Islet precursor cell (in vitro differentiated cells): ENCODE results near the gene PI4KB.
"Not testable (repeated sequence)": the region's sequence is repeated elsewhere in the genome, so short reads cannot be mapped to it uniquely, and the experiment has no call there.

Experiments
- DNase-seq: peaks from one replicate; pipeline ENCODE4 v3.0.0-alpha.2; 2018

Gene PI4KB

DNA sequence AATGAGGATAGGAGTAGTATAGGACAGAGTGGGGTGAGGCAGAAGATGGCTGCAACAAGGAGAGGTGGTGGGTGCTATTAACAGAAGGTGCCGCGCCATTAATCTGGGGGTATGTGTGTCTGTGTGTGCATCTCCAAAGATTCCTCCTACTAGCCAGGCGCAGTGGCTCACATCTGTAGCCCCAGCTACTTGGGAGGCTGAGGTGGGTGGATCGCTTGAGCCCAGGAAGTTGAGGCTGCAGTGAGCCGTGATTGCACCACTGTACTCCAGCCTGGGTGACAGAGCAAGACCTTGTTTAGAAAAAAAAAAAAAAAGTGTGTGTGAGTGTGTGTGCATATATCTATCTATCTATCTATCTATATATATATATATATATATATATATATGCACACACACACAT, 51.9 kb downstream of the PI4KB start:
- DNase-seq: not testable (repeated sequence)

DNA sequence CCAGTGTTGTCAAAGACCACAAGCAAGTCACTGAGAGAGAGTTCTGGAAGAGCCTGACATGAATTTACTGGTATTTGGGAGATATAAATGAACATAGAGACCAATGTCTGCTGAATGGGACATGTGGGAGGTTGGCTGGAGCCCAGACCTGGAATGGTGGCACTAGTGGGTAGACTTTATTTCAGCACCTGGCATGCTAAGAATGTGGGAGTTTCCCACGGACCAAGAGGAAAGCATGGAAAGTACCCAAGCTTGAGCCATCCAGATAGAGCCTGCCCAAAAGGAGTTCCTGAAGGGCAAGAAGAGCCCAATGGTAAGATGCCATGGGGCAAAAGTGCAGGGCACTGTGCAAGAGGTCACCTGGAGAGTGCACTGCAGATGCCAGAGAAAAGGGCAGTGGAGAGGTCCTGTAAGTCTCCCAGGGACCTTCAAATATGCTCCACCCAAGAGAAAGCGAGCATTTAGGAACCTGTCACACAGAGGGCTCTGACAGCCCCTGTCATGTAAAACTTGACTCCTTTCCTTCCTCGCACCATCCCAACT, 53.2 kb downstream of the PI4KB start:
- DNase-seq: no peak

DNA sequence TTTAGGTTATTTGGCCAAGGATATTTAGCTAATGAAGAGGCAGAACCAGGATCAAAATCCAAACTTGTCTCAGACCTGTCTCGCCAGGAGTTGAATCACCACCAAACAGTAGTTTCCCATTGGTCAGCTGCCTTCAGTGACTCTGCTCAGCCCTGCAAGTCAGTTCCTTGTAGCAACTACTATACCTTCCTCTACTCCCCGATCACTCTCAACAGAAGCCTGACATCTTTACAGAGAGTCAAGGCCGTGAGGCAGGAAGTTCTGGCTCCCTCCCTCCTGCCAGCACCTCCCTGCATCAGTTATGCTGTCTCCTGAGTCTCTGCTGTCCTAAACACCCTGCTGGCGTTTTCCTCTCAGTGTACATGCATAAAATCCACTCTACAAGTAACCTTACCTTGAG, 59.5 kb downstream of the PI4KB start:
- DNase-seq: no peak

DNA sequence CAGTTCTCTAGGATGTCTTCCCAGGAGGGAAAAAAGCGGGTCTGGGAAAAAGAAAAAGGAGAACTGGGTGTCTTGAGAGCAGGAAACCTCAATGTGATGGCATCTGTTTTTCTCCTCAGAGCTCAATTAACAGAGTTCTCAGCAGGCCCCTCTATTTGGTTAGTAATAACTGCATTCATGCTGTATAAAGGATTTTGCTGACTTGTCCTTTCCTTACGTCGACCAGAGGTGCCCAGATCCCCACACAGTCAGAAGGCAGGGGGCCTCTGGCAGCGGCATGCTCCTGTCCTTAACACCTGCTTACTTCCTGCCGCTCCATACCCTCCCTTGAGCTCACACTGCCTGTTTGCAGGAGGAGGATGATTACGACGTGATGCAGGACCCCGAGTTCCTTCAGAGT, 60.4 kb downstream of the PI4KB start:
- DNase-seq: no peak

DNA sequence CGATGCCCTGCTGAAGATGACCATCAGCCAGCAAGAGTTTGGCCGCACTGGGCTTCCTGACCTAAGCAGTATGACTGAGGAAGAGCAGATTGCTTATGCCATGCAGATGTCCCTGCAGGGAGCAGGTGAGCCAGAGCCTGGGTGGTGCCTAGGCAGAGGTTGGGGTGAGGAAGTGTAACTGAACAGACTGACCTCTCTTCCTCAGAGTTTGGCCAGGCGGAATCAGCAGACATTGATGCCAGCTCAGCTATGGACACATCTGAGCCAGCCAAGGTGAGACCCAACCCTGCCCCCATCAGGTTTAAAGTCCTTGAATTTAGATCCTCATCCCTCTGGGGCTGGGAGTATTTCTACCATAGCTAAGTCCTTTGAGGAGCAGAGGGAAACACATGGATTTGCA, 60.9 kb downstream of the PI4KB start:
- no peak for DNase-seq

DNA sequence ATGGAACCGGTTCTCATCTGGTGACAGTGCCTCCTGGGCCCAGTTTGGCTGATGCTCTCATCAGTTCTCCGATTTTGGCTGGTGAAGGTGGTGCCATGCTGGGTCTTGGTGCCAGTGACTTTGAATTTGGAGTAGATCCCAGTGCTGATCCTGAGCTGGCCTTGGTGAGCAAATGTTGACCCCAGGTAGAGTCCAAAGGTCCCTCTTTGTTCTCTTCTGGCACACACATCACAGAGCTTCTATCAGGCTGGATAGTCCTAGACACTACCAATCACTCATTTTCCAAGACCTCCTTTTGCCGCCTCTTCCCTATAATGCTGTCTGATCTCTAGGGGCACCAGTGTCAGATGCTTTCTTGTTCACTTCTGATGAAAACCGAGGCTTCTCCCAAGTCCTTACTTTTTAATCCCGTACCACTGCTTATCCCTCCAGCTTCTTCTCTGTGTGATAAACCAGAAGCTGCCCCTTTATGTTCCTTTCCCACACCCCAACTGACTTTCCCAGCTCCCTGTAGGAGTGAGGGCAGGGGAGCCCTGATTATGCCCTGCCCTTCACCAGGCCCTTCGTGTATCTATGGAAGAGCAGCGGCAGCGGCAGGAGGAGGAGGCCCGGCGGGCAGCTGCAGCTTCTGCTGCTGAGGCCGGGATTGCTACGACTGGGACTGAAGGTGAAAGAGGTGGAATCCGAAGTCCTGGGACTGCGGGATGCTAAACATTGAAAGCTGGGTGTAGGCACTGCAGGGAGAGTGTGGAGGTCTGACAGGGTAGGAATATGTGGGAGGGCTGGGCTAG, 61.6 kb downstream of the PI4KB start:
- no peak for DNase-seq

DNA sequence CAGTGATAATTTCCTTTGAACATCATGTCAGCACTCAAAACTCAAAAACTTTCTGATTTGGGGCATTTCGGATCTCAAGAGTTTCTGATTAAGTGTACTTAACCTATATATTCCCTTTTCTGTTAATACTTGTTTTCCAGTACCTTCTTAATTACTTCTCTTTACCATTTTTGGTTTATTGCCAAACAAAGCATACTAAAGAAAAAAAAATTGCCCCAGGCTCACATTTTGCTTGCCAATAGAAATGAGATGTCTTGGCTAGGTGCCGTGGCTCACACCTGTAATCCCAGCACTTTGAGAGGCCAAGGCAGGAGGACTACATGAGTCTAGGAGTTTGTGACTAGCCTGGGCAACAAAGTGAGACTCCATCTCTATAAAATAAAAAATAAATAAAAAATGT, 67.9 kb downstream of the PI4KB start:
- no peak for DNase-seq

DNA sequence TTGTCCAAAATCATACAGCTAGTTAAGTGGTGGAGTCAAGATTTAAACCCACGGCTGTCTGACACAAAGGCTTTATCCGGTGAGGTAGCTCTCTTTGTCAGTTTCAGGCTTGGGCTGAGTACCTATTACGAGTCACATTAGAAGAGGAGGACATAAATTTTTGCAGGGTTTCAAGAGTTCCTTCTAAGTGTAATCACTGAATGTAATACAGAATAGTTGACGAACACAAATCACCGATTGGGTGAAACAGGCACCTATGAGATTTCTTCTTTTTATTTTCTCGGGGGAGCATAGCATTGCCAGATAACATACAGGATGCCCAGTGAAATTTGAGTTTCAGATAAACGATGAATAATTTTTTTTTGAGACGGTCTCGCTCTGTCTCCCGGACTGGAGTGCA, 71.8 kb downstream of the PI4KB start:
- DNase-seq: no peak

DNA sequence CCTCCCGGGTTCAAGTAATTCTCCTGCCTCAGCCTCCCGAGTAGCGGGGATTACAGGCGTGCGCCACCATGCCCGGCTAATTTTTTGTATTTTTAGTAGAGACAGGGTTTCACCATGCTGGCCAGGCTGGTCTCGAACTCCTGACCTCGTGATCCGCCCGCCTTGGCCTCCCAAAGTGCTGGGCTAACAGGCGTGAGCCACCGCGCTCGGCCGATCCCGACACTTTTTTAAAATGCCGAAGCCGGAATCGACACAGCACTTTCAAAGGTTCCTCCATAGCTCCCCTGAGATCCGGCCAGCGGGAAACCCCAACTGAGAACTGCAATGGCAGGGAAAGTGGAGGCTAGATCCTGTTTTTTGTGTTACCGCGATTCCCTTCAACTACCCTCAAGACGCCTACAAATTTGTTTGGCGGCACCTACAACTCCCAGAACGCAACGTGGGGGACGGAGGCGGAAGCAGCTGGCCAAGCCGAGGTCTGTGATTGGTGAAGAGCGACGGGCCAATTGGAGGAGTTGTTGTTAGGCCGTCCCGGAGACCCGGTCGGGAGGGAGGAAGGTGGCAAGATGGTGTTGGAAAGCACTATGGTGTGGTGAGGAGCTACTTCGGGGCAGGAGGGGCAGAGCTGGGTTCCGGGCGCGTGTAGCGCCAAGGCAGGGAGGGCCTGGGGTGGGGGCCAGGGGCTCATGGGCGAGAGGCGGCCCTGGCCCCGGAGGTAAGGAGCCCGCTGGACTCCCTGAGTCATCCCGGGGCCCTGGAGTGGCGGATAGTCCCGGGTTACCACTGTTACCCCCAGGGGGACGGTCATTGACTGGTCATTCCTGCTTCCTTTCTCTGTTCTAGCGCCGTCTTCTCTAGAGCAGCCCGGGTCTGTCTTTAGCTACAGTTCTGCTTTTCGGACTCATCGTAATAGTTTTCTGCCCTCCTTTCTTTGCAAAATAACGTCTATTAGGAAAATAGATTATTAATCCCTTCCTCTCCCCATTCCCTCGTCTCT, 72.7 kb downstream of the PI4KB start, which contains the start of gene PSMD4:
TSS of gene PSMD4 (plus strand) at position 518 of the 997 bp plus-strand sequence. CDS start at position 567, 49 bp downstream.
- peak; percentile 97 for DNase-seq

DNA sequence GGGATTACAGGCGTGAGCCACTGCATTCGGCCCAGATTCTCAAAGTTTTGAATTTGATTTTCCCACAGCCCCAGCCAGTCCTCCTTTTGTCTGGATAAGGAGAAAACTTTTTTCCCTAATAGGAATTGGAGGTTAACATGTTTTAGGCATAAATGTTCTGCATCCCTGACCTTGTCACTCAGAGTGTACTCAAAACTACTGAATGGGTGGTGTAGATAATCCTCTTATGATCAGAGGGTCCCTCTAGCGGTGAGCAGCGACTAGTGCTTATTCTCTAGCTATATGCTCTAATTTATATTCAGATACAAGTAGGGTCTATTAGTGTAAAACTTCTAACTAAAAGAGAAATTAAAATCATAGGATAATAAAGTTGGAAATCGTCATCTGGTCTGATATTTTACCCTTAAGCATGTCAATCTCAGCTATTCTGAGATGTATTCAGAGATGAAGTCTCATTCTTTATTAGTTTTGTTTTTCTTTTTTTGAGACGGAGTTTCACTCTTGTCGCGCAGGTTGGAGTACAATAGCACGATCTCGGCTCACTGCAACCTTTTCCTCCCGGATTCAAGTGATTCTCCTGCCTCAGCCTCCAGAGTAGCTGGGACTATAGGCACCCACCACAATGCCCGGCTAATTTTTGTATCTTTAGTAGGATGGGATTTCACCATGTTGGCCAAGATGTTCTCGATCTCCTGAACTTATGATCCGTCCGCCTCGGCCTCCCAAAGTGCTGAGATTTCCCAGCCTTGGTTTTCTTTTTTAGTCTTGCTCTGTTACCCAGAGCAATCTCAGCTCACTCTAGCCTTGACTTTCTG, 75.4 kb downstream of the PI4KB start:
- DNase-seq: peak; percentile 66

DNA sequence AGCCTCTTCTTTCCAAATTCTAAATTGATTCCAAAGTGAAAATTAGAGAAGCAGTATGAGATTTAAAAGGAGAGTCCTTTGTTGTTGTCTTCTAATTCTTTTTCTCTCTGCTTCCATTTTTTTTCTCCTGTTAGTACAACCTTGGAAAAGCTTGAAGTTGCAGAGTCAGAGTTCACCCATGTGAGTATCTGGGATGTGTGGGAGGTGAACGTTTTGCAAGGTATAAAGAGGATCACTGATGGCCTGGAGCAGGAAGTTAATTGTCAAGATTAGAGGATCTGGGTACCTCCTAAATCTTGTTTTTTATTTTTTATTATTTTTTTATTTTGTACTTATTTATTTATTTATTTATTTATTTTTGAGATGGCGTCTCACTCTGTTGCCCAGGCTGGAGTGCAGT, 80.4 kb downstream of the PI4KB start:
- DNase-seq: no peak

DNA sequence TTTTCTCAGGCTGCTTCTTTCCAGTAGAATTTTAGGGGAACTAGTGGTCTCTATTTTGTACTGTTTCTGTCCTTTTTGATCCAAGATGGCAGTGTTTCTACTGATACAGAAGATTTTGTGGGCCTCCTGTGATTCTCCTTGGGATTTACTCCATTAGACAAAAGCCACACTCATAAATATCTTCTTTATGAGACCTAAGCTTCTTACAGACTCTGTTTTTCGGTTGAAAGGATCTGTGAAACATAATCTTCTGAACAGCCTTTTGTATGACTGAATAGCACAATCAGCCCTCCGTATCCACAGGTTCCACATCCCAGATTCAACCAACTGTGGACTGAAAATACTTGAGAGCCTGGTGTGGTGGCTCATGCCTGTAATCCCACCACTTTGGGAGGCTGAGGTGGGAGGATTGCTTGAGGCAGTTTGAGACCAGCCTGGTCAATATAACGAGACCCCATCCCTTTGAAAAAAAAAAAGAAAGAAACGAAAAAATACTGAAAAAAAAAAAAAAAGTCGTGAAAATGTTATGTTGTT, 83.5 kb downstream of the PI4KB start:
- DNase-seq: no peak

DNA sequence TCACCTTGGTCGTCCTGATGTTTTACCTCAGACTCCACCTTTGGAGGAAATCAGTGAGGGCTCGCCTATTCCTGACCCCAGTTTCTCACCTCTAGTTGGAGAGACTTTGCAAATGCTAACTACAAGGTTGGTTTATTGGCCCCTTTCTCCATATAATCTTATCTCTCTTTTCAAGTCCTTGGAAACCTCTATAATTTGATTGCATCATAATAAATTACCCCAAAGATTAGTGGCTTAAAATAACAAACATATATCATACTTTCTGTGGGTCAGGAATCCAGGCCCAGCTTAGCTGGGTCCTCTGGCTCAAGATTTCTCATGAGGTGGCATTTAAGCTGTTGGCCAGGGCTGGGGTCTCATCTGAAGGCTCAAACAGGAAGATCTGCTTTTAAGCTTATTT, 84.8 kb downstream of the PI4KB start:
- DNase-seq: no peak
